HG02885 (cell line): ENCODE results near the gene TMEM59.
"Not testable (repeated sequence)": the region's sequence is repeated elsewhere in the genome, so short reads cannot be mapped to it uniquely, and the experiment has no call there.

Source experiments
- ATAC-seq: cut with Tn5 transposase; IDR thresholded peaks from one replicate; pipeline ENCODE4 v1.9.1; 2021; ENCODE audit warnings: mild to moderate bottlenecking; ENCODE audit not compliant: unreplicated experiment, poor library complexity

TMEM59 gene

GRCh38 chr1:54014009-54014629 lies 38.9 kb downstream of the TMEM59 start:
- no peak for ATAC-seq

DNA sequence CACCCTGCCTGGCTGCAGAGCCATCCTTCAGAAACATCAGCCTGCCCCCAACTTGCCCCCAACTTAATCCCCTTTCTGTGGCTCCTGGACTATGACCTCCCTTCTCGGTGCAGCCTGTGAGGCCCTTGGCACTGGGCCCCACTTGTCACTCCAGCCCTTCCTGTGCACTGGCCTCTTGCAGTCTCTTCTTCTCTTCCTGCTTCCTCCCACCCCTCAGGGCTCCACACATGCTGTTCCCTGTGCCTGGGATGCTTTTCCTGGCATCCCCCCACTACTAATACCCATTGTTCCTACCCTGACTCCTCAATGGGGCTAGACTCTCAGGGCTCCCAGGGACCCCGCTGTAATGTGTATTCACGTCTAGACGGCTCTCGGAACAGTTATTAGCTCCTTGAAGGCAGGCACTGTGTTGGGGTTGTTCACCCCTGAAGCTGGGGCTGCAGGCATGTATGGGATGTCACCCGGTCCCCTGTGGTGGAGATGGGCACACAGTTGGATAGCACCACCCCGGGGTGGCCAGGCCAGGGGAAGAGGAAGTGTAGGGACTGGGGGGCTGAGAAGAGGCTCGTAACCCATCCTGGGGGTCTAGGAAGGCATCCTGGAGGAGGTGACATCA lies 39.5 kb downstream of the TMEM59 start:
- ATAC-seq = no peak

DNA sequence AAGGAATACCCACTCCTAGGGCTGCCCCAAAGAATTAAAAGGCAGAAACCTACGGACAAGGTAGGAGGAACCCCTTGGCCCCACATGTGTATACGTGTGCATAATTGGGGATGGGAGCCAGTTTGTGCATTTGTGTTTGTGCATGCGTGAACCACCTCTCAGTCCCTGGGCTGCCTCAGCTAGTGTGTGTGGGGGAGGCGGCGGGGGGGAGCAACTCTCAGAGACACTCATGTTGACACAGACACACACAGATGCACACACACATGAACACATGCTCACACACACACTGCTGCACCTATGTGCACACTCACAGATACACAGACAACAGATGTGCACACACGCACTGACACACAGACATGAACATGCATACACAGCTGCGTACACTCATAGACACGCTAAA lies 40.1 kb downstream of the TMEM59 start:
- ATAC-seq = no peak

DNA sequence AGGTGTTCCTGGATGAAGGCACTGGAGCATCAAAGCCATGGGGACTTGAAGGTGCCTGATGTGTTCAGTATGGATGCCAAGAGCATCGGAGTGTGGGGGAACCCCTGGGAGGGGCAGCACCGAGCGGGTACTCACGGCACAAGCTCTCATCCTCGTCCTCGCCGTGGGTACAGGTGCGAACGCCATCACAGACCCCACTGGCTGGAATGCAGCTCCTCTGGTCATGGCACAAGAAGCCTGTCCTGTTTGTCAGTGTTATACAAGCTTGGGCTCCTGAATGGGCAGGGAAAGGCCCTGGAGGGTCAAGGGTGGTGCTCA lies 41.0 kb downstream of the TMEM59 start:
- no peak for ATAC-seq

DNA sequence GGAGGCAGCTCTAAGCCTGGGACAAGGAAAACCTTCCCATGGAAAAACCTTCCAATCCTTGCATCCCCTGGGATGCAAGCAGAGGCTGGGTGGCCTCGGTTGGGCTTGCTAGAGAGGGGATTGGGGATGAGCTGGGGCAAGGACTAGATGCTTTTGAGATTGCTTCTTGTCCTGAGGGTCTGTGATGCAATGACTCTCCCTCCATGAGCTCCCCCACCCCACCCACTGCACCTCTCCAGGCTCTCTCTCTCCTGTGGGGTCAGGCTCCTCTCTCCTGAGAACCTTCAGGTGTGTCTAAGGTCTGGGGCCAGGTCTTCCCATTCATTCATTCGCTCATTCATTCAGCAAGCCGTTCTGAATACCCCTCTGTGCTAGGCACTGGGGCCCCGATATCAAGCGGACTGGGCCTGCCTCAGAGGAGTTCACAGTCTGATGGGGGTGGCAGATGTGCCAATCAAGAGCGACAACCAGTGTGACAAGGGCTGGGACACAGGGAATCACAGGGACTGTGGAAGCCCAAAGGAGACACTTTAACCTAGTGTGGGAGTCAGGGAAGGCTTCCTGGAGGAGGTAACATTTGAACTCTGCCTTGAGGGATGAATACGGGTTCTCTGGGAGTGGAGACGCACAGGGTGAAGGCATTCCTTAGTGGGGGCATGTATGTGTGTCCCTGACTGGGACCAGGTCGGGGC lies 41.5 kb downstream of the TMEM59 start:
- no peak for ATAC-seq

DNA sequence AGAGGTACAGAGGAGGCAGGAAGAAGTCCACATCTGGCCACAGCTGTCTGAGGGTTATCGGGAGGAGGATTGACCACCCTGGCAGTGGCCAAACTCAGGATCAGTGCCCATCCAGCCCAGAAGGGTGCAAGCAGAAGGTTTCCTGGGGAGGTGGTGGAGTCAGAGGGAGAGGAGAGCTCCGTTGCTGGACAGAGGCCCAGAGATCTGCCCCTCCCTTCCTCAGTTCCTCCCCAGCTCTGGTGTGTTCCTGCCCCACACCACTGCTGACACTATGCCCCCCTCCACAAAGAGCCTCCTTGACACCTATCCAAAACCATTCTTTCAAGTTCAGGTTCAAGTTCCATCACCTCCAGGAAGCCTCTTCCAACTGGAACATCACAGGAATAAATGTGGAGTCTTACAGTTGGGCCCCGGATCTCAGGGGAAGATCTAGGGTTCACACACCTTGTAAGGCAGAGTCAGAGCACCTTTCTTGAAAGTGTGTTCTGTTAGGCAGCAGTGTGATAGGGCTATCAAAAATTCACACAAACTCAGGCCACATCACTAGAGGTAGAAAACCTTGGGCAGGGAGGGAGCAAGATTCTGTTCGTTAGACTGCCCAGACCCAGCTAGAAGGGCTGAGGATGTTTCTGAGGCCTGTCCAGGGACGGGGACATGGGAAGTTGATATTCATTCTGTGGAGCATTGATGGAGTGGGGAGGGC lies 42.4 kb downstream of the TMEM59 start:
- ATAC-seq = no peak

DNA sequence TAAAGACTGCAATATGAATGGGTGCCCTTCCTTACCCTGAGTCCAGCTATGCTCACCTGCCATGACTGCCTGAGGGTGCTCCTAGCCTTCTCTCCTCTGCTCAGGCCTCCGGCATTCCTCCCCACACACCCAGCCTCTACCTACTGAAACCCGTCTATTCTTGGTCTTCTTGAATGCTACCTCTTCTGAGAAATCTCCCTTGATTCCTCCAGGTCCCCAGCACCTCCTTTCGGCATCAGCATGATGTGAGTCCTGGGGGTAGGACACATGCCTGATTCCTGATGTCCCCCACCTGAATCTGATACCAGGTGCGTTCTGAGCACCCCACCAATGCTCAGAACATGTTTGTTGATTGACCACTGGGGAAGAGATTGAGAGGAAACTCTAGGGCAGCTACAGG lies 43.6 kb downstream of the TMEM59 start:
- no peak for ATAC-seq

GRCh38 chr1:54008876-54009275 lies 44.1 kb downstream of the TMEM59 start:
- no peak for ATAC-seq

DNA sequence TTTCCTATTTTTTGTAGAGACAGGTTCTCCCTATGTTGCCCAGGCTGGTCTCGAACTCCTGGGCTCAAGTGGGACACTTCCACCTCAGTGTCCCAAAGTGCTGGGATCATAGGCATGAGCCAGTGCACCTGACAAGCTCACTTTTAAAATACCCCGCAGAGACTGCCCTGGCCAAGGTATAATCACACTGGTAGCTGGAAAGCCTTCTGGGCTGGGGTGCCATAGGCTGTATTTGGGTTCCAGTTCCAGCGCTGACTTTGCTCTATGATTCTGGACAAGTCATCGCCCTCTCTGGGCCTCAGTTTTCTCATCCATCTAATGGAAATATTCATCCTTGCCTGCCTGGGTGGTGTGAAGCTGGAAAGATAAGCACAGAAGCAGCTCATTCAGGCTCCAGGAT lies 45.4 kb downstream of the TMEM59 start:
- ATAC-seq = no peak

- ATAC-seq = no peak
These were observed 46.5 kb downstream of the TMEM59 start for GRCh38 chr1:54006508-54006907.

DNA sequence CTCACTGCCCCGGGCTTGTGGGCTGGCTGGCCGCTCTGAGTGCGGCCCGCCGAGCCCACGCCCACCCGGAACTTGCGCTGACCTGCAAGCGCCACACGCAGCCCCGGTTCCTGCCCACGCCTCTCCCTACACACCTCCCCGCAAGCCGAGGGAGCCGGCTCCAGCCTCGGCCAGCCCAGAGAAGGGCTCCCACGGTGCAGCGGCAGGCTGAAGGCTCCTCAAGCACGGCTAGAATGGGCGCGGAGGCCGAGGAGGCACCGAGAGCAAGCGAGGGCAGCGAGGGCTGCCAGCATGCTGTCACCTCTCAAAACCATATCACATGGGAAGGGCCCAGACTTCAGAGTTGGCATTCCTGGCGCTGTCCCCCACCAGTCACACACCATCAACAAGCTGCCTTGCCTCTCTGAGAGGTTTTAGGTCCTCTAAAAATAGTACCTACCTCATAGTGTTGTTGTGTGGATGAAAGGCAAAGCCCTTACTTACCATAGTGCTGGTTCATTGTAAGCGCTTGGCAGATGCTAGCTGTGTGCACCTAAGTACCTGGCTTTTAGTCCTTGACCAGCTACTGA lies 48.4 kb downstream of the TMEM59 start:
- ATAC-seq = no peak

- not testable (repeated sequence) for ATAC-seq
These were observed 49.1 kb downstream of the TMEM59 start for GRCh38 chr1:54003750-54004480.

GRCh38 chr1:54003249-54003646 lies 49.8 kb downstream of the TMEM59 start:
- ATAC-seq = no peak

DNA sequence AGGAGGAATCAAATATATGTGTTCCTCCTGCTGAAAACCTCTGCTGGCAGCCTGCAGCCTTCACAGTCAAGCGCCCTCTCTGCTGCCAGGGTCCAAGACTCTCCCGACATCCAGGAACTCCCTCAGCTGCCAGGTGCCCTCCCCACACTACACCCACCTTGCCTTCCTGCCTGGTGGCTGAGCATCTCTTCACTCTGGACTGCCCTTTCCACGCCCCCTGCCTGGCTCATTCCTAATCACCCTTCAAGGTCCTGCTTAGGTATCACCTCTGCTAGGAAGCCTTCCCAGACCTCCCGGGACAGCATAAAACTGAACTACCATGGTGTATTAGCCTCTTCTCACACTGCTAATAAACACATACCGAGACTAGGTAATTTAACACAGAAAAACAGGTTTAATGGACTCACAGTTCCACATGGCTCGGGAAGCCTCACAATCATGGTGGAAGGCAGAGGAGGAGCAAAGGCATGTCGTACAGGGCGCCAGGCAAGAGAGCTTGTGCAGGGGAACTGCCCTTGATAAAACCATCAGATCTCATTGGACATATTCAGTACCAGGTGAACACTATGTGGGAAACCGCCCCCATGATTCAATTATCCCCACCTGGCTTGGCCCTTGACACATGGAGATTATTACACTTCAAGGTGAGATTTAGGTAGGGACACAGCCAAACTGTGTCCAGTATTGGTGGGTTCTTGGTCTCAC lies 50.3 kb downstream of the TMEM59 start:
- no peak for ATAC-seq

DNA sequence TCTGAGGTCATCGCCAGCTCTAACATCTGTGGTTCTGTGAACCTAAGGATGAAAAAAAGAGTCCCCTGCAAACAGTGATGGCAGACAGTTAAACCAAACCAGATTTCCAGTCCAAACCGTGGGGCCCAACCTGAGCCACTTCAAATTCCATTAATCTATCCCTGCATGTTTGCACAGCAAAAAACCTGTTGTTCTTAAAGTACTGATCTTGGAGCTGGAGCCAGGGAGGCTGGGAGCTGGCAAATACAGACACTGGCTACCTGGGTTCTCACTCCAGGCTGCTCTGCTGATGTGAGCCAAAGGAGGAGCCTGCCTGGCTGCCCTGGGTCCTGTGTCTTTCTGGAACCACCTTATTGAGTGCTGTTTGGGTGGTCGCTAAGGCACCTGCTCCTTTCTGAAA lies 51.4 kb downstream of the TMEM59 start:
- ATAC-seq = no peak

GRCh38 chr1:53999920-54000319 lies 53.1 kb downstream of the TMEM59 start:
- no peak for ATAC-seq

DNA sequence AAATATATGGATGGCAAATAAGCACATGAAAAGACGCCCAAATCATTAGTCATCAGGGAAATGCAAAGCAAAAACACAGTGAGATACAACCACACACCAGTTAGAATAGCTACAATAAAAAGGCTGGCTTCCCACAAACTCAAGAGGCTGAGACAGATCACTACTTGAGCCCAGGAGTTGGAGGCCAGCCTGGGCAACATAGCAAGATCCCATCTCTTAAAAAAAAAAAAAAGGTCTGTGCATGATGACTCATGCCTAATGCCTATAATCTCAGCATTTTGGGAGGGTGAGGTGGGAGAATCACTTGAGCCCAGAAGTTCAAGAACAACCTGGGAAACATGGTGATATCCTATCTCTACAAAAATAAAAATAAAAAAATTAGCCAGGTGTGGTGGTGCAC lies 54.8 kb downstream of the TMEM59 start:
- no peak for ATAC-seq

- ATAC-seq = no peak
These were observed 57.3 kb downstream of the TMEM59 start for GRCh38 chr1:53995683-53996082.

DNA sequence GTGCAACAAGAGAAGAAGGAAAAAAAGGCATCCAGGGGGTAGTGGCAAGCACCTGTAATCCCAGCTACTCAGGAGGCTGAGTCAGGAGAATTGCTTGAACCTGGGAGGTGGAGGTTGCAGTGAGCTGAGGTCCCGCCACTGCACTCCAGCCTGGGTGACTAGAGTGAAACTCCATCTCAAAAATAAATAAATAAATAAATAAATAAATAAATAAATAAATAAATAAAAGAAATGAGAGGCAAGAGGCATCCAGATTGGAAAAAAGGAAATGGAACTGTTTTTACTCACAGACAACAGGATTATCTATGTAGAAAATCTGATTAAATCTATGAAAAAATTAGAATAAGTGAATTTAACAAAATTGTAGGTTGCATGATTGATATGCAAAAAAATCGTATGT lies 58.5 kb downstream of the TMEM59 start:
- ATAC-seq = not testable (repeated sequence)
